Liver (tissue), 9 donors: ENCODE results near the gene CISD2. TPM values are rescaled to one million over a fixed set of nuclear protein-coding genes. Genes with fewer than 3 reads are reported as not detected.
A peak's percentile ranks its signal among the peaks of the same experiment; 100 is the strongest.
"Not testable (repeated sequence)": the region's sequence is repeated elsewhere in the genome, so short reads cannot be mapped to it uniquely, and the experiment has no call there.

Experiments
- DNase-seq: peaks from one replicate; pipeline ENCODE4 v3.0.0-alpha.2; 2017; ENCODE audit warnings: low spot score
- H3K27ac ChIP-seq, 2 donors: one replicate each; pipeline ENCODE4 v1.7.0; 2013; ENCODE audit warnings: inconsistent platforms in 2 of 2, low read length in 2 of 2, control low read depth in 1 of 2, low read depth in 1 of 2, mild to moderate bottlenecking in 1 of 2
- H3K27me3 ChIP-seq, 4 donors: one replicate each; pipeline versions ENCODE4 v1.6.1 to v1.7.0; 2013; ENCODE audit warnings: low read length in 3 of 4, inconsistent platforms in 1 of 4, mild to moderate bottlenecking in 1 of 4, moderate library complexity in 1 of 4; ENCODE audit not compliant: control insufficient read depth in 4 of 4, insufficient read depth in 4 of 4
- H3K36me3 ChIP-seq, 4 donors: one replicate each; pipeline versions ENCODE4 v1.6.1 to v1.7.0; 2013; ENCODE audit warnings: low read length in 3 of 4, mild to moderate bottlenecking in 3 of 4, low read depth in 1 of 4, moderate library complexity in 1 of 4; ENCODE audit not compliant: control insufficient read depth in 4 of 4, insufficient read depth in 3 of 4
- H3K4me1 ChIP-seq, 4 donors: one replicate each; pipeline versions ENCODE4 v1.6.1 to v1.7.0; 2013; ENCODE audit warnings: low read length in 3 of 4, mild to moderate bottlenecking in 3 of 4, moderate library complexity in 1 of 4; ENCODE audit not compliant: control insufficient read depth in 4 of 4, insufficient read depth in 4 of 4
- H3K4me3 ChIP-seq, 3 donors: one replicate each; pipeline versions ENCODE4 v1.6.1 to v1.7.0; 2013; ENCODE audit warnings: low read length in 3 of 3, control low read depth in 1 of 3, low read depth in 1 of 3, mild to moderate bottlenecking in 1 of 3
- H3K9ac ChIP-seq, 2 donors: one replicate each; pipeline ENCODE4 v1.7.0; 2013; ENCODE audit warnings: low read length in 2 of 2, mild to moderate bottlenecking in 2 of 2, moderate library complexity in 2 of 2, control low read depth in 1 of 2, low read depth in 1 of 2
- H3K9me3 ChIP-seq, 4 donors: one replicate each; pipeline versions ENCODE4 v1.6.1 to v1.7.0; 2013; ENCODE audit warnings: low read length in 3 of 4; ENCODE audit not compliant: control insufficient read depth in 4 of 4
- EGR1 ChIP-seq, 2 donors: IDR thresholded peaks; 2 replicates each; pipeline ENCODE4 v1.6.1; 2016 to 2018; ENCODE audit warnings: antibody characterized with exemption in 2 of 2, low read depth in 2 of 2
- FOXA1 ChIP-seq: IDR thresholded peaks from 2 replicates; pipeline ENCODE4 v1.6.1; 2016; ENCODE audit warnings: antibody characterized with exemption
- FOXA2 ChIP-seq: IDR thresholded peaks from 2 replicates; pipeline ENCODE4 v1.6.1; 2016; ENCODE audit warnings: antibody characterized with exemption
- GABPA ChIP-seq, 2 donors: IDR thresholded peaks in 1 of 2; conservative IDR thresholded peaks in 1 of 2; 2 replicates each; pipeline ENCODE4 v1.6.1; 2016; ENCODE audit warnings: antibody characterized with exemption in 2 of 2, mild to moderate bottlenecking in 1 of 2, moderate library complexity in 1 of 2
- HNF4A ChIP-seq, 2 donors: conservative IDR thresholded peaks; 2 replicates each; pipeline ENCODE4 v1.6.1; 2016; ENCODE audit warnings: antibody characterized with exemption in 2 of 2, mild to moderate bottlenecking in 2 of 2
- HNF4G ChIP-seq: IDR thresholded peaks from 2 replicates; pipeline ENCODE4 v1.6.1; 2016; ENCODE audit warnings: antibody characterized with exemption
- JUND ChIP-seq, 2 donors: IDR thresholded peaks; 2 replicates each; pipeline ENCODE4 v1.6.1; 2016; ENCODE audit warnings: antibody characterized with exemption in 2 of 2
- NR2F2 ChIP-seq: IDR thresholded peaks from 2 replicates; pipeline ENCODE4 v1.6.1; 2016; ENCODE audit warnings: antibody characterized with exemption
- RAD21 ChIP-seq, 2 donors: IDR thresholded peaks; 2 replicates each; pipeline ENCODE4 v1.6.1; 2016; ENCODE audit warnings: antibody characterized with exemption in 2 of 2, mild to moderate bottlenecking in 2 of 2
- RXRA ChIP-seq, 2 donors: IDR thresholded peaks; 2 replicates each; pipeline ENCODE4 v1.6.1; 2017 to 2018; ENCODE audit warnings: antibody characterized with exemption in 2 of 2, mild to moderate bottlenecking in 1 of 2
- SP1 ChIP-seq: IDR thresholded peaks from 2 replicates; pipeline ENCODE4 v1.6.1; 2018; ENCODE audit warnings: antibody characterized with exemption, mild to moderate bottlenecking
- TAF1 ChIP-seq: conservative IDR thresholded peaks from 2 replicates; pipeline ENCODE4 v1.6.1; 2016; ENCODE audit warnings: antibody characterized with exemption, mild to moderate bottlenecking
- YY1 ChIP-seq: IDR thresholded peaks from 2 replicates; pipeline ENCODE4 v1.6.1; 2016; ENCODE audit warnings: antibody characterized with exemption, mild to moderate bottlenecking
- WGBS: extraction: QIAGEN DNeasy Blood & Tissue Kit; methylation state at CpG from one replicate; pipeline ENCODE4 v1.1.7; 2013; 5-methylcytosine and 5-hydroxymethylcytosine counted together
- polyA plus RNA-seq, 2 donors: library from polyadenylated mRNA; stranded (reverse) in 1 of 2; unstranded in 1 of 2; fragments of 200-250 nt in 1 of 2; fragments of >200 nt in 1 of 2; fragmentation: Nextera tagmentation in 1 of 2; extraction: Ambion mirVana in 1 of 2; gene quantifications; one replicate each; pipeline versions ENCODE4 v1.2.1 to v1.2.3, GENCODE V29; 2013 to 2015
- total RNA-seq, 2 donors: library from RNA; depleted of rRNA; stranded (reverse); fragments of >200 nt; gene quantifications; one replicate each; pipeline ENCODE4 v1.2.3, GENCODE V29; 2014
- TF ChIP-seq, protein P1 (sequence below): fragments of 150-350 bp; IDR thresholded peaks from 2 replicates; pipeline ENCODE4 v1.5.1; 2017; ENCODE audit warnings: improper control_type of control experiment, low read depth, low read length; ENCODE audit not compliant: missing input control
- TF ChIP-seq, protein P2 (sequence below): IDR thresholded peaks from 2 replicates; pipeline ENCODE4 v1.6.1; 2016; ENCODE audit warnings: antibody characterized with exemption, mild to moderate bottlenecking
- TF ChIP-seq, protein P3 (sequence below): IDR thresholded peaks from 2 replicates; pipeline ENCODE4 v1.6.1; 2016; ENCODE audit warnings: antibody characterized with exemption
- TF ChIP-seq, protein P4 (sequence below): IDR thresholded peaks from 2 replicates; pipeline ENCODE4 v1.6.1; 2016; ENCODE audit warnings: antibody characterized with exemption
- TF ChIP-seq, protein P5 (sequence below): IDR thresholded peaks from 2 replicates; pipeline ENCODE4 v1.6.1; 2016; ENCODE audit warnings: antibody characterized with exemption
- donor health status: healthy.
- donor health status: healthy.
- donor health status: healthy.
- donor health status: healthy.
- donor health status: healthy.

The CISD2 gene, protein sequence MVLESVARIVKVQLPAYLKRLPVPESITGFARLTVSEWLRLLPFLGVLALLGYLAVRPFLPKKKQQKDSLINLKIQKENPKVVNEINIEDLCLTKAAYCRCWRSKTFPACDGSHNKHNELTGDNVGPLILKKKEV
- total RNA-seq = 10 to 100 TPM; 31.5 to 70.5 TPM
- polyA plus RNA-seq = 10 to 100 TPM; 39.3 to 83.2 TPM

DNA sequence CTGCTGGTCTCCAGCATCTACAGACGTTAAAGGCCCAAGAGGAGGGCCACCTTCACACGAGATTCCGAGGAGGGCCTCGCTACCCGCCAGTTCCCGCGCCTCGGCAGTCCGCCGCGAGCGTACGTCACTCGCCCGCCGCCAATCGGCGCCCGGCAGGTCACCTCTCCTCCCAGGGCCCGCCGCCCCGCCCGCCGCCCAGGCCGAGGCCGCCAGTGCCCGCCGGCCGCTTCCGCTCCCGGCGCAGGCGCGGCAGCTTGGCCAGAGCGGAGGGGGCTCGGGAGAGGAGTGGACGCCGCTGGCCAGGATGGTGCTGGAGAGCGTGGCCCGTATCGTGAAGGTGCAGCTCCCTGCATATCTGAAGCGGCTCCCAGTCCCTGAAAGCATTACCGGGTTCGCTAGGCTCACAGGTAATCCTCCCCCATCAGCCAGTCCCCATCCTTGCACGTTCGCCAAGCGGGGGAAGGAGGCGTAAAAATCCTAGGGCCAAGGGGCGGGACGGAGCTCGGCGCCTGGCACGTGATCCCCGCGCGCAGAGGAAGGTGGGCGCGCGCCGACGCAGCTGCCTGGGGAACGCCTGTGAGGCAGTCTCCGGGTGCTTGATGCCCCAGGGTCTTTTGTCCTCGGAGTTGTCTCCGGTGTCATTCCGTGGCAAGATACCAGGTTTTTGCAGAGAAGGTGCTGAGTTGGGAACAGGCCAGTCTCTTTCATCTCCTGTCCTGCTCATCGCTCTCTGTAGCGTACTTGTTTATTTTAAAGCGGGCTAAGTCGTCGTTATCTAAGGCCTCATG is at the start of gene CISD2:
CISD2 (plus strand) TSS at position 212 of the 788 bp plus-strand sequence; CDS start at position 305, 93 bp downstream.
- H3K36me3 ChIP-seq = no peaks in the 10 kb centered on the region
- no peaks in the 10 kb centered on the region for H3K27me3 ChIP-seq
- peak within 1 kb of the TSS; percentile 93 to 99 for H3K9ac ChIP-seq
- H3K27ac ChIP-seq = peak within 1 kb of the TSS; percentile 97 to 99
- no peaks in the 10 kb centered on the region for H3K9me3 ChIP-seq
- WGBS = under 1% methylated on average over 71 of the region's 71 CpGs
- TF ChIP-seq JUND (IDR thresholded peaks at IDR 0.05) = no peak
- TF ChIP-seq GABPA (IDR thresholded peaks at IDR 0.05 in 1 of 2, conservative IDR thresholded peaks at IDR 0.05 in 1 of 2) = peak in 1 of 2 donors; percentile 36
- TF ChIP-seq TAF1 = peak; percentile 63
- TF ChIP-seq, protein P1, sequence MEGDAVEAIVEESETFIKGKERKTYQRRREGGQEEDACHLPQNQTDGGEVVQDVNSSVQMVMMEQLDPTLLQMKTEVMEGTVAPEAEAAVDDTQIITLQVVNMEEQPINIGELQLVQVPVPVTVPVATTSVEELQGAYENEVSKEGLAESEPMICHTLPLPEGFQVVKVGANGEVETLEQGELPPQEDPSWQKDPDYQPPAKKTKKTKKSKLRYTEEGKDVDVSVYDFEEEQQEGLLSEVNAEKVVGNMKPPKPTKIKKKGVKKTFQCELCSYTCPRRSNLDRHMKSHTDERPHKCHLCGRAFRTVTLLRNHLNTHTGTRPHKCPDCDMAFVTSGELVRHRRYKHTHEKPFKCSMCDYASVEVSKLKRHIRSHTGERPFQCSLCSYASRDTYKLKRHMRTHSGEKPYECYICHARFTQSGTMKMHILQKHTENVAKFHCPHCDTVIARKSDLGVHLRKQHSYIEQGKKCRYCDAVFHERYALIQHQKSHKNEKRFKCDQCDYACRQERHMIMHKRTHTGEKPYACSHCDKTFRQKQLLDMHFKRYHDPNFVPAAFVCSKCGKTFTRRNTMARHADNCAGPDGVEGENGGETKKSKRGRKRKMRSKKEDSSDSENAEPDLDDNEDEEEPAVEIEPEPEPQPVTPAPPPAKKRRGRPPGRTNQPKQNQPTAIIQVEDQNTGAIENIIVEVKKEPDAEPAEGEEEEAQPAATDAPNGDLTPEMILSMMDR = no peak
- TF ChIP-seq, protein P2, sequence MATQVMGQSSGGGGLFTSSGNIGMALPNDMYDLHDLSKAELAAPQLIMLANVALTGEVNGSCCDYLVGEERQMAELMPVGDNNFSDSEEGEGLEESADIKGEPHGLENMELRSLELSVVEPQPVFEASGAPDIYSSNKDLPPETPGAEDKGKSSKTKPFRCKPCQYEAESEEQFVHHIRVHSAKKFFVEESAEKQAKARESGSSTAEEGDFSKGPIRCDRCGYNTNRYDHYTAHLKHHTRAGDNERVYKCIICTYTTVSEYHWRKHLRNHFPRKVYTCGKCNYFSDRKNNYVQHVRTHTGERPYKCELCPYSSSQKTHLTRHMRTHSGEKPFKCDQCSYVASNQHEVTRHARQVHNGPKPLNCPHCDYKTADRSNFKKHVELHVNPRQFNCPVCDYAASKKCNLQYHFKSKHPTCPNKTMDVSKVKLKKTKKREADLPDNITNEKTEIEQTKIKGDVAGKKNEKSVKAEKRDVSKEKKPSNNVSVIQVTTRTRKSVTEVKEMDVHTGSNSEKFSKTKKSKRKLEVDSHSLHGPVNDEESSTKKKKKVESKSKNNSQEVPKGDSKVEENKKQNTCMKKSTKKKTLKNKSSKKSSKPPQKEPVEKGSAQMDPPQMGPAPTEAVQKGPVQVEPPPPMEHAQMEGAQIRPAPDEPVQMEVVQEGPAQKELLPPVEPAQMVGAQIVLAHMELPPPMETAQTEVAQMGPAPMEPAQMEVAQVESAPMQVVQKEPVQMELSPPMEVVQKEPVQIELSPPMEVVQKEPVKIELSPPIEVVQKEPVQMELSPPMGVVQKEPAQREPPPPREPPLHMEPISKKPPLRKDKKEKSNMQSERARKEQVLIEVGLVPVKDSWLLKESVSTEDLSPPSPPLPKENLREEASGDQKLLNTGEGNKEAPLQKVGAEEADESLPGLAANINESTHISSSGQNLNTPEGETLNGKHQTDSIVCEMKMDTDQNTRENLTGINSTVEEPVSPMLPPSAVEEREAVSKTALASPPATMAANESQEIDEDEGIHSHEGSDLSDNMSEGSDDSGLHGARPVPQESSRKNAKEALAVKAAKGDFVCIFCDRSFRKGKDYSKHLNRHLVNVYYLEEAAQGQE = peak; percentile 68
- no peak for TF ChIP-seq FOXA2
- TF ChIP-seq EGR1 (IDR thresholded peaks at IDR 0.05; ENCODE audit: low read depth in 2 of 2) = peak; percentile 17 to 52
- TF ChIP-seq SP1 = peak; percentile 47
- peak; percentile 82 for TF ChIP-seq YY1
- TF ChIP-seq RXRA (IDR thresholded peaks at IDR 0.05) = peak in 1 of 2 donors; percentile 30
- no peak for TF ChIP-seq NR2F2
- TF ChIP-seq, protein P3, sequence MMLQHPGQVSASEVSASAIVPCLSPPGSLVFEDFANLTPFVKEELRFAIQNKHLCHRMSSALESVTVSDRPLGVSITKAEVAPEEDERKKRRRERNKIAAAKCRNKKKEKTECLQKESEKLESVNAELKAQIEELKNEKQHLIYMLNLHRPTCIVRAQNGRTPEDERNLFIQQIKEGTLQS = no peak
- TF ChIP-seq, protein P4, sequence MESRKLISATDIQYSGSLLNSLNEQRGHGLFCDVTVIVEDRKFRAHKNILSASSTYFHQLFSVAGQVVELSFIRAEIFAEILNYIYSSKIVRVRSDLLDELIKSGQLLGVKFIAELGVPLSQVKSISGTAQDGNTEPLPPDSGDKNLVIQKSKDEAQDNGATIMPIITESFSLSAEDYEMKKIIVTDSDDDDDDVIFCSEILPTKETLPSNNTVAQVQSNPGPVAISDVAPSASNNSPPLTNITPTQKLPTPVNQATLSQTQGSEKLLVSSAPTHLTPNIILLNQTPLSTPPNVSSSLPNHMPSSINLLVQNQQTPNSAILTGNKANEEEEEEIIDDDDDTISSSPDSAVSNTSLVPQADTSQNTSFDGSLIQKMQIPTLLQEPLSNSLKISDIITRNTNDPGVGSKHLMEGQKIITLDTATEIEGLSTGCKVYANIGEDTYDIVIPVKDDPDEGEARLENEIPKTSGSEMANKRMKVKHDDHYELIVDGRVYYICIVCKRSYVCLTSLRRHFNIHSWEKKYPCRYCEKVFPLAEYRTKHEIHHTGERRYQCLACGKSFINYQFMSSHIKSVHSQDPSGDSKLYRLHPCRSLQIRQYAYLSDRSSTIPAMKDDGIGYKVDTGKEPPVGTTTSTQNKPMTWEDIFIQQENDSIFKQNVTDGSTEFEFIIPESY = no peak
- TF ChIP-seq, protein P5, sequence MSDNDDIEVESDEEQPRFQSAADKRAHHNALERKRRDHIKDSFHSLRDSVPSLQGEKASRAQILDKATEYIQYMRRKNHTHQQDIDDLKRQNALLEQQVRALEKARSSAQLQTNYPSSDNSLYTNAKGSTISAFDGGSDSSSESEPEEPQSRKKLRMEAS = peak; percentile 20
- TF ChIP-seq FOXA1 = no peak
- TF ChIP-seq HNF4A (conservative IDR thresholded peaks at IDR 0.05) = peak in 1 of 2 donors; percentile 21
- TF ChIP-seq RAD21 (IDR thresholded peaks at IDR 0.05) = peak; percentile 19 to 38
- TF ChIP-seq HNF4G = no peak
- H3K4me1 ChIP-seq = peaks cover 2 to 11% (median 7%) of the 10 kb centered on the region in 4 donors
- H3K4me3 ChIP-seq = peak within 1 kb of the TSS; percentile 56 to 96 (median 89)
- DNase-seq = peak; percentile 90

DNA sequence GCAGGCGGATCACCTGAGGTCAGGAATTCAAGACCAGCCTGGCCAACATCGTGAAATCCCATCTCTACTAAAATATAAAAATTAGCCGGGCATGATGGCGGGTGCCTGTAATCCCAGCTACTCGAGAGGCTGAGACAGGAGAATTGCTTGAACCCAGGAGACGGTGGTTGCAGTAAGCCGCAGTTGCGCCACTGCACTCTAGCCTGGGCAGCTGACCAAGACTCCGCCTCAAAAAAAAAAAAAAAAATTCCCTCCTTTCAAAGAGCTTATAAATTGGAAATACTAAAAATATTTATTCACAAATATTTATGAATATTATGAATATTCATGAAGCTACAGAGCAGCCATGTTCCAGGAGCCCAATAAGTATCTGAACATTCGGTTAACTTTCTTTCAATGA is 49.7 kb upstream of the CISD2 start:
- peaks cover 17 to 79% (median 60%) of the 10 kb centered on the region in 4 donors for H3K4me1 ChIP-seq
- 65% methylated on average over 10 of the region's 10 CpGs for WGBS
- not testable (repeated sequence) for H3K4me3 ChIP-seq, DNase-seq, H3K36me3 ChIP-seq, H3K9ac ChIP-seq, H3K9me3 ChIP-seq, H3K27me3 ChIP-seq
- peak overlapping the region in 1 of 2 donors; percentile 25 for H3K27ac ChIP-seq
